GM12892 (cell line): ENCODE measurements around the gene SNX5.
"Not testable (repeated sequence)": the region's sequence is repeated elsewhere in the genome, so short reads cannot be mapped to it uniquely, and the experiment has no call there.

Experiments
- DNase-seq: peaks from one replicate; pipeline ENCODE4 v3.0.0; 2011; ENCODE audit not compliant: insufficient read length
- FAIRE-seq: peaks from 2 replicates; lab custom pipeline; 2011; peaks lifted over from hg19 to GRCh38; lab: Jason Lieb, UNC
- POLR2A ChIP-seq: IDR thresholded peaks from 2 replicates; pipeline ENCODE4 v1.6.1; 2011; ENCODE audit warnings: low read depth, low read length, control low read depth
- POLR2AphosphoS5 ChIP-seq: IDR thresholded peaks from 2 replicates; pipeline ENCODE4 v1.6.1; 2011; ENCODE audit warnings: low read depth, low read length, control low read depth
- TAF1 ChIP-seq: IDR thresholded peaks from 2 replicates; pipeline ENCODE4 v1.6.1; 2011; ENCODE audit warnings: low read depth, mild to moderate bottlenecking, control low read depth, low read length, borderline replicate concordance

Gene SNX5

DNA sequence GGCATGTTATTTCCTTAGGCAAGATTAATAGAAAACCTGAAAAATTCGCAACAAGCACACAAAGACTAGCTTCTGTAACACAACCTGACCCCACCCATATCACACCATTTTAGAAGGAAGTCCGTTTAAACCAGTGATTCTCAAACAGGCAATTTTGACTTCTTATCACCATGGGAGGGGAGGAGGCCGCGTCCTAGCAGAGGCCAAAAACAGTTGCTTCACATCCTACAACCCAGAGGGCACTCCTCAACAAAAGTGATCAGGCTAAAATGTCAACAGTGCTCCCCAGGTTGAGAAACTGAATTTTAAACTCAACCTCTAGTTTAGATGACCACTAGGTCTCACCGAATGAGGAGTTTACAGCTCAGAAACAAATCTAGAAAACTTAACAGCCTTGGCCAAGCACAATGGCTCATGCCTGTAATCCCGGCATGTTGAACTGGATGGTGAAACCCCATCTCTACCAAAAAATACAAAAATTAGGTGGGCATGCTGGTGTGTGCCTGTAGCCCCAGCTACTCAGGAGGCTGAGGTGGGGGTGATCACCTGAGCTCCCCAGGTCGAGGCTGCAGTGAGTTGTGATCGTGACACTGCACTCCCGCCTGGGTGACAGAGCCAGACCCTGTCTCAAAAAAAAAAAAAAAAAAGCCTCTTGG, 3.4 kb downstream of the SNX5 start:
- DNase-seq: no peak

DNA sequence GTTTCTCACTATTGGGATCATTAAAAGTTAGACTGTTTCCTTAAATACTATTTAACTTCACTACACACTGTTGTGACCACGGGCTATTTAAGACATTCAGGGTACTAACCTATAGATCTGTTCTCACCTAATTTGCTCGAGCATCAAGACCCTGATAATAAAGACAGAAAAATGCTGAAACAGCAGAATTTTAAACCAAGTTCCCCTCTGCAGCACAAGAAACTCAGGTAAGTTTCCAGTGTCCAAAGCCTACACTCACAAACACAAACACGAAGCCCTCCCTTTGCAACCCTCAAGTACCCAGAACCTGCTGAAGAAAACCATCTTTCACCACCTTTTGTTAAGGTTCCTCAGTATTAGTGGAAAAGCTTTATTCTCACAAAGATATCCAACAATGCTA, 4.0 kb downstream of the SNX5 start:
- DNase-seq: no peak
- TF ChIP-seq TAF1 (no peak), POLR2A (no peak), POLR2AphosphoS5 (no peak; the same call in 1 of the 2 replicates)
- no peak for FAIRE-seq

More for the DNA sequence above, 3.4 kb downstream of the SNX5 start:
- TF ChIP-seq POLR2A (peak; percentile 69), POLR2AphosphoS5 (peak; percentile 60), TAF1 (no peak)
- FAIRE-seq: no peak

DNA sequence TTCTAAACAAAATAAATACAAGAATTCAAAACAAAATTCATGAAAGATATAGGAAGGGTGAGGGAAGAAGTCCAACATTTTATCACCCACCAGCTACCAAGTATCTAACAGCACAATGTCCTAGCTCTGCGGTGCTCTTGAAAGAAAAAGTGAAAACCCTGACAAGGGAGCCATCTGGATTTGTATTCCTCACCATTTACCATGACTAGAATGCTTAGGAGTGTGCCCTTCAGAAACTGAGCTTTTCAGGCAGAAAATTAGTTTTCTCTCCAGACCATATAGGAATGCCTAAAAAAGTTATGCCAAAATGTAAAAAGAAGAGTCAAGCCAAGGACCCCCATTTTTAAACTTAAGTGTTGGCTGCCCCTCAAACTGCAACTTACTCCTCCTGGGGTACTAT, 4.5 kb downstream of the SNX5 start:
- no peak; the same call in 1 of the 2 replicates for TF ChIP-seq POLR2AphosphoS5
- TF ChIP-seq TAF1: no peak
- TF ChIP-seq POLR2A: no peak
- FAIRE-seq (no peak), DNase-seq (no peak)

DNA sequence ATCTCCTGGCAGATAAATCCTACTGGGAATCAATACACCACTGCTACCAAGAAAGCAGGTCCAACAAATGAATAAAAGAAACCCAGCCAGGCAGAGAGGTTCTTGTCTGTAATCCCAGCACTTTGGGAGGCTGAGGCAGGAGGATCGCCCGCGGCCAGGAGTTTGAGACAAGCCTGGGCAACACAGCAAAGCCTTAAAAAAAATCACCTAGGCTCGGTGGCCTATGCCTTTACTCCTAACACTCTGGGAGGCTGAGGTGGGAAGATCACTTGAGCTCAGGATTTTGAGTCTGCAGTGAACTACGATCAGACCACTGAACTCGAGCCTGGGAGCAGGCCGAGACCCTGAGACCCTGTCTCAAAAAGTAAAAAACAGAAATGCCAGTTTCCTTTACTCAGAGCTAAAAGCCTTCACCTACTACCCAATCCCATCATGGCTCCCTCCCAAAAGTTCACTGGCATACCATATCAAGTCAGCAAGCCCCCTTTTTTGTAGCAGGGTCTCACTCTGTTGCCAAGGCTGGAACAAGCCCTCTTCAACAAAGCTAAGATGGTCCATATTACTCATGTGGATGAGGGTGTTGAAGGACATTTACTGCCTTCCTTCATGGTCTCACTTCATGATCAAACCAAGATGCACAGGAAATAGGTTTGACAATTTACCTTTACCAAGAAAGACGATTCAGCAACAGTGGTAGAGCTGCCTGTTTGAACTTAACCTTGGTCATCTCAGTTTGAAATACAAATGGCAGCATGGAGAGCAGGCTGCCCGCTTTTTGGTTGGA, 5.3 kb downstream of the SNX5 start:
- TF ChIP-seq POLR2A: peak; percentile 73
- TF ChIP-seq TAF1: no peak
- no peak; the same call in none of the 2 replicates for TF ChIP-seq POLR2AphosphoS5
- peak; percentile 84 for FAIRE-seq
- no peak for DNase-seq

DNA sequence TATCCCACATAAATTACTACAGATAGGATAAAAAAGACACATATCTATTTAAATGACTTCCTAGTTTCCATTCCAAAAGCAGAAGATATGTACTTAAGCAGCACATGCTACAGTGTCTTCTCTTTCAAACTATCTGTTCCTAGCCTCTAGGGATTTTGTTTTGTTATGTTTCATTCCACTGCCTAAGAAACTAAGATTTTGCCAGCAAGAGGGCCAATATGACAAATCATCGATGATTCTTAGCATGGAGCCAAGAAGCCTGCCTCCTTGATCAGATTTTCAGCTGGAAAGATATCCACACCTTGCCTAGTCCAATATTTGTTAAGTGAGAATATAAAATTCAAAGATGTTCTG, 7.0 kb downstream of the SNX5 start:
- TF ChIP-seq POLR2AphosphoS5 (no peak), POLR2A (no peak; the same call in 1 of the 2 replicates), TAF1 (no peak)
- DNase-seq (no peak), FAIRE-seq (no peak)

GRCh38 chr20:17960927-17961586, 7.5 kb downstream of the SNX5 start:
- DNase-seq (no peak), FAIRE-seq (peak; percentile 44)
- TF ChIP-seq POLR2A: peak; percentile 32
- TF ChIP-seq POLR2AphosphoS5: peak; percentile 42
- TF ChIP-seq TAF1: no peak

DNA sequence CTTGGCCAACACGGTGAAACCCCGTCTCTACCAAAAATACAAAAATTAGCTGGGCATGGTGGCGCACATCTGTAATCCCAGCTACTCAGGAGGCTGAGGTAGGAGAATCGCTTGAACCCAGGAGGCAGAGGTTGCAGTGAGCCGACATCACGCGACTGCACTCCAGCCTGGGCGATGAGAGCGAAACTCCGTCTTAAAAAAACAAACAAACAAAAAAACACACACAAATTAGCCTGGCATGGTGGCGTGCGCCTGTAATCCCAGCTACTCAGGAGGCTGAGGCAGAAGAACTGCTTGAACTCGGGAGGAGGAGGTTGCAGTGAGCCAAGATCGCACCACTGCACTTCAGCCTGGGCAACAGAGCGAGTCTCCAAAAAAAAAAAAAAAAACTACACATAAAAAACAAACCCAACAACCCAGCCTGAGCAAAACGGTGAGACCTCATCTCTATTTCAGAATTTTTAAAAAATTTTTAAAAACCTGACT, 8.2 kb downstream of the SNX5 start:
- not testable (repeated sequence) for FAIRE-seq, DNase-seq

DNA sequence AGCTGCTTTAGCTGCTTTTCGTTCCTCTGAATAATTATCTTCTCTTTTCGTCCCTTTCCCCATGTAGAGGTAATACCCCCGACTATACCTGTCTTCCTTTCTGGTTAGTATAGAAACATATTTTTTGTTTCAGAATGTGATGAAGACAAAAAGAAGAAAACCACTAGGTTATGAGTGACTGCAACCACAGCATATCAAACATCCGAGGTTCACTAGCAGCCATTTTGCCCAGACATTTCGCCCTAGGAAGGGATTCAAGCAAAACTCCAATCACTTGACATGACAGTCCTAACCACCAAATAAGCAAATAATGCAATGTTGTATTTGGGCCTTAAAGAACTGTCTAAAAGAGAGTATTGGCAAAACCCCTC, 9.4 kb downstream of the SNX5 start:
- FAIRE-seq: peak; percentile 58
- TF ChIP-seq TAF1: no peak
- 0 out of 2 replicates have a peak, but pooled peaks have one; percentile 22 for TF ChIP-seq POLR2A
- peak; percentile 13; the same call in 1 of the 2 replicates for TF ChIP-seq POLR2AphosphoS5

DNA sequence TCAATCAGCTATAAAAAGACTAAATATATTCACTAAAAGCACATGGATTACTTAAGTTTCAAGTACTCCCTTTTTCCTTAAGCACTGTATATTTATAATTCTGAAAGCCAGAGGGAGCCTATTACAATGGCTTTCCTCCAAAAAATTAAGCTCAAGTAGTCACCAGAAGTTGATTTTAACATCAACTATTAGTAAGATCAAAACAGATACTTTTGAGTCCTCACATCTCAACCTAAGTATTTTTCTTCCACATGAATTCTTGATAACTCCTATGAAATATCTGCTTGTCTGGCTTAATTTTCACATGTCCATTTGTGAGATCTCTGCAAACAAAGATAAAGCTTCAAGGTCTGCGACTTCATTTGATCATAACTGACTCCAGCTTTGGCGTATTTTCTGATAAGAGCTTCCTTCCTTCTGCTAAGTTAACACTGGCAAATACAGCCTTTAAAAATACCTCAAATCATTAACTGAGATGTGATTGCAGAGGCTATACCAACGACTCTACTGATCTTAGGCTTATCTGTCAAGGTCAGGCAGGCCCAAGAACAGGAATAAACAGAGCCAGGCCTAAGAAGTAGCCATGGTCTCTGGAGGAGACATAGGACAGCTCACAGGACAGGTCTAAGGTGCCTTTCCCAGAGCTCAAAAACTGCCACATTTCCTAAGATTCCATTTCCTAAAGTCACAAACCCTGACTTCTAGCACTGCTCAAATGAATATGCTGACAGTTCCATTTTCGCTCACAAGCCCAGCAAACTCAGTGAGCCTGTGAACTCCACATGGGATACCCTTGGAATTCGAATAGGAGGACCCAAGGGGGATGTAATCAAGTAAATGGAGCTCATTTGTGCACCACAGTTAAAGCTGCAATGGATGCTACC, 10.0 kb downstream of the SNX5 start:
- DNase-seq (no peak), FAIRE-seq (no peak)
- no peak for TF ChIP-seq TAF1
- TF ChIP-seq POLR2AphosphoS5: peak; percentile 64; the same call in 1 of the 2 replicates
- no peak for TF ChIP-seq POLR2A

More for the DNA sequence above, 9.4 kb downstream of the SNX5 start:
- no peak for DNase-seq

- DNase-seq: no peak
- TF ChIP-seq POLR2AphosphoS5: no peak
- 0 out of 2 replicates have a peak, but pooled peaks have one; percentile 32 for TF ChIP-seq POLR2A
- FAIRE-seq: no peak
These were observed 10.9 kb downstream of the SNX5 start for GRCh38 chr20:17957505-17958363.

DNA sequence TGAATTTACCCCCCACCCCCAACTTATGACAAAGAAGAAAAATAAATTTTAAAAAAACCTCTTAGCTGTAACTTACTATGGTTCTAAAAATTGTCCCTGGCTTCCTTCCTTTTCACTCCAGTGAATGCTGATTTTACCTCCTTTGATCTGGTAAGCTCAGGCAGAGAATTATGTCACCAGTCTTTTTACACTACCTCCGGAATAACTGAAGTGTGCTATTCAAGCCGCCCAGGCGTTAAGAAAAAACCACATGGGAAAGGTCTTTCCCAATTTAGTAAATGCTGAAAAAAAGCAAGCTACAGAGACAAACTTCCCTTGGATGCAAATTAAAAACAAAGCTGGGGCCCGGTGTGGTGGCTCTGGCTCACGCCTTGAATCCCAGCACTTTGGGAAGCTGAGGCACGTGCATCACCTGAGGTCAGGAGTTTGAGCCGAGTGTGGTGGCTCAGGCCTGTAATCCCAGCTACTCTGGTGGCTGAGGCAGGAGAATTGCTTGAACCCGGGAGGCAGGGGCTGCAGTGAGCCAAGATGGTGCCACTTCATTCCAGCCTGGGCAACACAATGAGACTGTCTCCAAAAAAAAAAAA, 12.4 kb downstream of the SNX5 start:
- no peak for DNase-seq
- TF ChIP-seq POLR2AphosphoS5 (no peak), POLR2A (peak; percentile 6; the same call in 1 of the 2 replicates)
- FAIRE-seq: no peak
